A549 treated with Hydrocortisone at 1 μM for 4 hours (cell line): ENCODE data around the gene KLHL1. TPM values are rescaled to one million over a fixed set of nuclear protein-coding genes. Genes with fewer than 3 reads are reported as not detected.

Experiments
- total RNA-seq: library from RNA; stranded (reverse); fragments of 200-300 nt; extraction: Qiagen RNA extraction; gene quantifications from 5 replicates; pipeline ENCODE4 v1.2.3, GENCODE V29; 2022

Gene KLHL1
- total RNA-seq = not detected in 5 replicates

DNA sequence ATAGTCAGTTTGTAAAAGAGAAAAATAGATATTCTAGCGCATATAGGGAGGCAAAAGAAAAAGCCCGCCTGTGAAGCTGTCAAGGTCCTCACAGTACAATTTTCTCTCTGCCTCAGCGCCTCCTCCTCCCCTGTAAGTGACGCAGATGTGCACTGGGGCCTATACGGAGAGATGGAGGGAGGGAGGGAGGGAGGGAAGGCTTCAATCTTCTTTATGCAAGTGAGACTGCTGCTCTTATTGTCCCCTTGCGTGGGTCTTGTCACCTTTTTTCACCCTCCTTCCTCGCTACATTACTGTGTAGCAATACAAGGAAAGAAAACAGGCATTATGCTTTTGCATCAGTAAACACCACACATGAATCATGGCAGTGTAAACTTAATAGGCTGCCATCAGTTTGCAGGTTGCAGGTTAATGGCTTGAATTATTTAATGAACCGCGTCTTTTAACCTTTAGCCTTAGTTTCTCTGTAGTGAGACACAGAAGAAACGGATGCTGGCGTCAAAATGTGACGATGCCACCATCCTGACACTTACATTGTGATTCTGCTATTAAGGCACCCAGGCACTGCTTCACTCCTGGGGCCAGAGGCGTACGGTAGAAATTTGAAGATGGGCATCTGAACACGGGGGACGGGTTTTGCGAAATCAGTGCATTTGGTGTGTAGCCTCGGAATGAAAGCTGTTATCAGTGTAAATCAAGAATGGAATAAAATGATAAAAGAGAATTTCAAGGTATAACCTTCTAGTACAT is at the start of gene KLHL1:
TSS of gene KLHL1 (minus strand) at position 97 of the 750 bp plus-strand sequence. CDS start 753 bp downstream, outside the sequence.

GRCh38 chr13:70107498-70108281 is 562 bp downstream of the KLHL1 start, which contains the start of gene ATXN8OS:
TSS of gene ATXN8OS (plus strand) at chr13:70107826.

Other genes with a start within 250 kb of the KLHL1 start
- gene ATXN8OS, start 626 bp downstream of the KLHL1 start, total RNA-seq = not detected in 5 replicates